HUES6 (cell line): ENCODE results near the gene LIF.

Experiments
- H3K27ac ChIP-seq: 2 replicates; pipeline ENCODE4 v1.7.0; 2013; ENCODE audit warnings: low read depth, mild to moderate bottlenecking, low read length, inconsistent platforms
- H3K27me3 ChIP-seq: 2 replicates; pipeline ENCODE4 v1.6.1; 2013; ENCODE audit warnings: low read length; ENCODE audit not compliant: control insufficient read depth, insufficient read depth
- H3K36me3 ChIP-seq: 2 replicates; pipeline ENCODE4 v1.6.1; 2013; ENCODE audit warnings: low read length; ENCODE audit not compliant: control insufficient read depth, insufficient read depth
- H3K4me1 ChIP-seq: 2 replicates; pipeline ENCODE4 v1.6.1; 2013; ENCODE audit warnings: low read length; ENCODE audit not compliant: control insufficient read depth, insufficient read depth
- H3K4me3 ChIP-seq: 2 replicates; pipeline ENCODE4 v1.5.1; 2013; ENCODE audit warnings: low read depth, low read length
- H3K9ac ChIP-seq: one replicate; pipeline ENCODE4 v1.6.1; 2013; ENCODE audit warnings: mild to moderate bottlenecking, low read length
- H3K9me3 ChIP-seq: 2 replicates; pipeline ENCODE4 v1.6.1; 2013; ENCODE audit warnings: low read depth, low read length; ENCODE audit not compliant: control insufficient read depth, insufficient read depth

The LIF gene

GRCh38 chr22:30211124-30211820 lies 35.3 kb downstream of the LIF start:
- H3K27ac ChIP-seq: no peak overlapping the region
- H3K9ac ChIP-seq: no peak overlapping the region
- peaks cover 3% of the 10 kb centered on the region; the same call in 1 of the 2 replicates for H3K27me3 ChIP-seq
- no peaks in the 10 kb centered on the region for H3K36me3 ChIP-seq
- H3K4me1 ChIP-seq: peaks cover 35% of the 10 kb centered on the region
- H3K9me3 ChIP-seq: no peaks in the 10 kb centered on the region
- H3K4me3 ChIP-seq: no peak overlapping the region

- Histone ChIP-seq H3K9ac (no peak overlapping the region), H3K9me3 (no peaks in the 10 kb centered on the region), H3K4me3 (no peak overlapping the region), H3K27me3 (peaks cover 3% of the 10 kb centered on the region; the same call in 1 of the 2 replicates), H3K36me3 (no peaks in the 10 kb centered on the region), H3K4me1 (peaks cover 35% of the 10 kb centered on the region), H3K27ac (no peak overlapping the region)
These were observed 36.2 kb downstream of the LIF start for GRCh38 chr22:30210235-30210909.

DNA sequence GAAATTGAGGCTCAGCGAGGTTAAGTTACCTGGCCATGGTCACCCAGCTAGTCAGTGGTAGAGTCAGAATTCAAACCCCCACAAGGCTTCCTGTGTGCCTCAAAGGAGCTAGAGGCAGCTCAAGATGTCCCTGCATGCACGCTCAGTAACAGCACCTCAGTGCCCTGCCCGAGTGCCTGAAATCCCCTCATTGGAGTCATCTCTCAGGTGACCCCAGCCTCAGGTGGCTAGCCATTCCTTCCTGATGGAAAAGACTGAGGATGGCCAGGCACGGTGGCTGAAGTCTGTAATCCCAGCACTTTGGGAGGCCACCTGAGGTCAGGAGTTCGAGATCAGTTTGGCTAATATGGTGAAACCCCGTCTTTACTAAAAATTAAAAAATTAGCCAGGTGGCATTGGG lies 36.9 kb downstream of the LIF start:
- Histone ChIP-seq H3K9me3 (no peaks in the 10 kb centered on the region), H3K4me1 (peaks cover 30% of the 10 kb centered on the region), H3K27me3 (no peaks in the 10 kb centered on the region), H3K9ac (no peak overlapping the region), H3K4me3 (no peak overlapping the region), H3K27ac (no peak overlapping the region), H3K36me3 (no peaks in the 10 kb centered on the region)

DNA sequence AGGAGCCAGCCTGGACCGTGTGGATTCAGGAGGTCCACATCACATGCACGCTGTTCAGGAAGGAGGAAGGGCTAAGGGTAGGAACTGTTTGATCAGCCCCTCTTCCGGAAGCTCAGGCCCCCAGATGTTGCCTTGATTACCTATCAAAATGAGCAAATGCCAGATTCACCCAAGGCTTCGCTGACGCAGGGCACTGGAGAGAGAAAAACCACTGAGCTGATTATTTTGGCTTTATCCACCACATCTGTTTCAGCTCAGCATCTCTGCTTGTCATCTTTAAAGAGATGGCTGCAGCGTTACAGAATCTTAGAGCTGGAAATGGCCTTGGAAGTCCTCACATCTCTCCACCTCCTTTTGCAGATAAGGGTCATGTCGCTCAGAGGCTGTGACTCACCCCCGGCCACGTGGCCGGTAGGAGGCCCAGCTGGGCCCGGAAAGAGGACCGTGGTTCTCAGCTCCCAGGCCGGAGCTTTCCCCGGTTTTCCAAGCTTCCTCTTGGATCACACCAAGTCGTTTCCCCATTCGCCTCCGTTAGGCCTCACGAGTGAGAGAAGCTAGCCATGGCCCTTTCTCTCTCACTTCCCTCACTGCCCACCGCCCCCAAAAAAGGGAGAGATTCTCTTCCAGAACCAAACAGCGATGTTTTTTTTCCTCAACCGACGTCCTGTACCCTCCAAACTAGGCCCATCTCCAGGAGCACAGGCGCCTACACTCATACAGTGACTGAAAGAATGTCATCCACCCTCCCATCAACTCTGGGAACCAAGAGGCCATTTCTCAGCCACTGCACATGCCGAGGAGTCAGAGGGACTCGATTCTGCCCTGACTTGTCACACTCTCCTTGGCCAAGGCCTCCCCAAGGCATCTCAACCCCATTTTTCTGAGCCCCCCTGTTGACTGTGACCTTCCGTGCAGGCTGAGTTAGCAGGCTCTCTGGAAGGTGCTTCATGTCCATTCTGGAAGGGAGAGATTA lies 37.6 kb downstream of the LIF start:
- Histone ChIP-seq H3K4me1 (peaks cover 25% of the 10 kb centered on the region), H3K4me3 (no peak overlapping the region), H3K27ac (no peak overlapping the region), H3K9ac (peak overlapping the region; percentile 14), H3K9me3 (no peaks in the 10 kb centered on the region), H3K36me3 (no peaks in the 10 kb centered on the region), H3K27me3 (no peaks in the 10 kb centered on the region)

- Histone ChIP-seq H3K4me1 (peaks cover 26% of the 10 kb centered on the region), H3K4me3 (no peak overlapping the region), H3K9ac (no peak overlapping the region), H3K36me3 (no peaks in the 10 kb centered on the region), H3K27me3 (no peaks in the 10 kb centered on the region), H3K9me3 (peaks cover 2% of the 10 kb centered on the region; the same call in 1 of the 2 replicates), H3K27ac (no peak overlapping the region)
These were observed 39.6 kb downstream of the LIF start for GRCh38 chr22:30206944-30207343.

GRCh38 chr22:30205281-30206115 lies 41.1 kb downstream of the LIF start:
- Histone ChIP-seq H3K36me3 (no peaks in the 10 kb centered on the region), H3K27me3 (no peaks in the 10 kb centered on the region), H3K9me3 (peaks cover 6% of the 10 kb centered on the region; the same call in 1 of the 2 replicates), H3K27ac (no peak overlapping the region), H3K4me1 (peaks cover 21% of the 10 kb centered on the region), H3K9ac (no peak overlapping the region), H3K4me3 (no peak overlapping the region)

GRCh38 chr22:30204742-30205111 lies 41.8 kb downstream of the LIF start:
- Histone ChIP-seq H3K36me3 (no peaks in the 10 kb centered on the region), H3K4me1 (peaks cover 15% of the 10 kb centered on the region; the same call in 1 of the 2 replicates), H3K27ac (no peak overlapping the region), H3K9ac (no peak overlapping the region), H3K27me3 (no peaks in the 10 kb centered on the region), H3K9me3 (peaks cover 6% of the 10 kb centered on the region; the same call in 1 of the 2 replicates), H3K4me3 (no peak overlapping the region)

GRCh38 chr22:30204015-30204741 lies 42.4 kb downstream of the LIF start:
- H3K4me3 ChIP-seq: no peak overlapping the region
- no peak overlapping the region for H3K27ac ChIP-seq
- no peak overlapping the region for H3K9ac ChIP-seq

GRCh38 chr22:30202531-30203006 lies 44.0 kb downstream of the LIF start:
- Histone ChIP-seq H3K4me3 (no peak overlapping the region), H3K4me1 (peaks cover 6% of the 10 kb centered on the region; the same call in 1 of the 2 replicates), H3K9me3 (peaks cover 6% of the 10 kb centered on the region; the same call in 1 of the 2 replicates), H3K9ac (peak overlapping the region; percentile 7), H3K36me3 (no peaks in the 10 kb centered on the region), H3K27ac (no peak overlapping the region), H3K27me3 (no peaks in the 10 kb centered on the region)

More at GRCh38 chr22:30204015-30204741, 42.4 kb downstream of the LIF start:
- Histone ChIP-seq H3K9me3 (peaks cover 6% of the 10 kb centered on the region; the same call in 1 of the 2 replicates), H3K27me3 (no peaks in the 10 kb centered on the region), H3K36me3 (no peaks in the 10 kb centered on the region), H3K4me1 (peaks cover 13% of the 10 kb centered on the region; the same call in 1 of the 2 replicates)
